ENCODE results near the gene NEK9.

The NEK9 gene

DNA sequence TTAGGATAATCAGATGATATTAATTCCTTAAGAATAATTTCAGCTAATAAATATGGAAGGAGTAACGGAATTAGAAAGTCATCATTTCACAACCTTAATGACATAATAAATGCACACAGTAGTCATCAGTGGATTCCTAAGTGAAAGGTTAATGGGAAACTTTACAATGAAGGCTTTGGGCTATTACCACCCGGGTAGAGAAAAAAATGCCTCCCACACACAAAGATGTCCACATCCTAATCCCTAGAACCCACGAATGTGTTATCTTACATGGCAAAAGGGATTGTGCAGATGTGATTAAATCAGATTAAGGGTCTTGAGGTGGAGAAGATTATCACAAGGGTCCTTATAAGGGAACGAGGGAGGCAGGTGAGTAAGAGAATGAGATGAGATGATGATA lies 43.9 kb upstream of the NEK9 start:
- Histone ChIP-seq H4K20me1 (ENCODE audit: insufficient read depth) (no peaks in the 10 kb centered on the region), H3K4me1 (ENCODE audit: low read depth, poor library complexity, severe bottlenecking) (peaks cover 19% of the 10 kb centered on the region), H3K4me3 (IDR thresholded peaks at IDR 0.05; ENCODE audit: insufficient read depth, low read depth, low read length) (no peak overlapping the region), H3K79me2 (ENCODE audit: insufficient read depth, low read depth) (peaks cover 80% of the 10 kb centered on the region), H3K4me2 (no peak overlapping the region), H3K27ac (no peak overlapping the region), H2AFZ (ENCODE audit: low read depth) (no peak overlapping the region), H3K9ac (no peak overlapping the region), H3K27me3 (ENCODE audit: insufficient read depth, low read depth) (no peaks in the 10 kb centered on the region), H3K36me3 (ENCODE audit: insufficient read depth) (no peaks in the 10 kb centered on the region)
- TF ChIP-seq, protein P1, sequence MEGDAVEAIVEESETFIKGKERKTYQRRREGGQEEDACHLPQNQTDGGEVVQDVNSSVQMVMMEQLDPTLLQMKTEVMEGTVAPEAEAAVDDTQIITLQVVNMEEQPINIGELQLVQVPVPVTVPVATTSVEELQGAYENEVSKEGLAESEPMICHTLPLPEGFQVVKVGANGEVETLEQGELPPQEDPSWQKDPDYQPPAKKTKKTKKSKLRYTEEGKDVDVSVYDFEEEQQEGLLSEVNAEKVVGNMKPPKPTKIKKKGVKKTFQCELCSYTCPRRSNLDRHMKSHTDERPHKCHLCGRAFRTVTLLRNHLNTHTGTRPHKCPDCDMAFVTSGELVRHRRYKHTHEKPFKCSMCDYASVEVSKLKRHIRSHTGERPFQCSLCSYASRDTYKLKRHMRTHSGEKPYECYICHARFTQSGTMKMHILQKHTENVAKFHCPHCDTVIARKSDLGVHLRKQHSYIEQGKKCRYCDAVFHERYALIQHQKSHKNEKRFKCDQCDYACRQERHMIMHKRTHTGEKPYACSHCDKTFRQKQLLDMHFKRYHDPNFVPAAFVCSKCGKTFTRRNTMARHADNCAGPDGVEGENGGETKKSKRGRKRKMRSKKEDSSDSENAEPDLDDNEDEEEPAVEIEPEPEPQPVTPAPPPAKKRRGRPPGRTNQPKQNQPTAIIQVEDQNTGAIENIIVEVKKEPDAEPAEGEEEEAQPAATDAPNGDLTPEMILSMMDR (conservative IDR thresholded peaks at IDR 0.05; ENCODE audit: low read depth, low read length) = no peak

DNA sequence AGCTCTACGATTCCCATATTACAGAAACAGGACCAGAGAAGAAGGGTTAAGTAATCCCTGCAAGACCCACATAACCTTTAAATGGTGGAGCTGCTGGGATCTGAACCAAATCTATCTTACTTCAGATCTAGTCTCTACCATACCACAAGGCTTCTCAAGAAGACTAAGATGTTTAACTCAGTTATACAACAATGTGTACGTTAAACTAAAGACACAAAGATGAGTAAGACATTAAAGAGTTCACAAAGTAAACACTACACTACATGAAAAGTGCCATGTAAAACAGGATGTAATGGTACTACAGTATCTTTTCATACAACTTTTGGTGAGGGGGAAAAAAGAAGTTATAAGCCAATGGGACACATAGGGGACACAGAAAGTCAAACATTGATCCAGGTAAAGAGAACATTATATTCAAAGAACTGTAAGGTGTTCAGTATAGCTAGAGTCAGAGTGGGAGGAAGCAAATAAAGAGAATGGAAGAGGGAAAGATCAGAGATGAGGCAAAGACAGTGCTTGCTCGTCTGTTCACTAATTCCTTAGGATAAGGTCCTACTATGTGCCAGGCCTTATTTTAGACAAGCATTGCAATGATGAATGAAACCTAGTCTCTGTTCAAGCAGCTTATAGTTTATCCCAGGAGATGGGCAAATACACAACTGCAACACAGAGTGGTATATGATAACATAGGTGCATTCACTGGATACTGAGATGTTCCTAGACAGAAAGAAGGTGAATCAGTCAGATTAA lies 41.9 kb upstream of the NEK9 start:
- Histone ChIP-seq H3K9ac (no peak overlapping the region), H3K36me3 (ENCODE audit: insufficient read depth) (no peaks in the 10 kb centered on the region), H3K4me2 (no peak overlapping the region), H2AFZ (ENCODE audit: low read depth) (no peak overlapping the region), H3K79me2 (ENCODE audit: insufficient read depth, low read depth) (peaks cover 61% of the 10 kb centered on the region; the same call in 1 of the 2 replicates), H4K20me1 (ENCODE audit: insufficient read depth) (no peaks in the 10 kb centered on the region), H3K27me3 (ENCODE audit: insufficient read depth, low read depth) (no peaks in the 10 kb centered on the region), H3K4me3 (IDR thresholded peaks at IDR 0.05; ENCODE audit: insufficient read depth, low read depth, low read length) (no peak overlapping the region), H3K4me1 (ENCODE audit: low read depth, poor library complexity, severe bottlenecking) (peaks cover 4% of the 10 kb centered on the region), H3K27ac (no peak overlapping the region)
- TF ChIP-seq, protein P1 (conservative IDR thresholded peaks at IDR 0.05; ENCODE audit: low read depth, low read length) = no peak

DNA sequence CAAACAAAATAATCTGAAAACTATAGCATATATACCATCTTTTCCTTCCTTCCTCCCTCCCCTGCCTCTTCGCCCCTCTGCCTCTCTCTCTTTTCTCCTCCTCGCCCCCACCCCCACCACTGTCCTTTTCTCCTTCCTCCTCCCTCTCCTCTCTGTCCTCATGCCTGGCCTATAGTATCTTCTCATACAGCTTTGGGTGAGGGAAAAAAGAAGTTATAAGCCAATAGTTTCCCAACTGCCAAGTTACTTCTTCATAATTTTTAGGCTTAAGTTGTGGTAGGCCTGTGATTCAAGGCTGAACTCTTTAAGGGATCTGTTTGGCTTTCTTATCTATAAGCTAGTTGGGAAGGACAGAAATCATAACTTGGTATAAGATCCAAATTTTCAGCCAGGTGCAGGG lies 40.5 kb upstream of the NEK9 start:
- Histone ChIP-seq H4K20me1 (ENCODE audit: insufficient read depth) (no peaks in the 10 kb centered on the region), H3K27ac (no peak overlapping the region), H3K36me3 (ENCODE audit: insufficient read depth) (no peaks in the 10 kb centered on the region), H3K4me2 (no peak overlapping the region), H2AFZ (ENCODE audit: low read depth) (no peak overlapping the region), H3K27me3 (ENCODE audit: insufficient read depth, low read depth) (no peaks in the 10 kb centered on the region), H3K79me2 (ENCODE audit: insufficient read depth, low read depth) (peaks cover 49% of the 10 kb centered on the region; the same call in 1 of the 2 replicates), H3K9ac (no peak overlapping the region), H3K4me1 (ENCODE audit: low read depth, poor library complexity, severe bottlenecking) (no peaks in the 10 kb centered on the region), H3K4me3 (IDR thresholded peaks at IDR 0.05; ENCODE audit: insufficient read depth, low read depth, low read length) (no peak overlapping the region)
- TF ChIP-seq, protein P1 (conservative IDR thresholded peaks at IDR 0.05; ENCODE audit: low read depth, low read length) = no peak

DNA sequence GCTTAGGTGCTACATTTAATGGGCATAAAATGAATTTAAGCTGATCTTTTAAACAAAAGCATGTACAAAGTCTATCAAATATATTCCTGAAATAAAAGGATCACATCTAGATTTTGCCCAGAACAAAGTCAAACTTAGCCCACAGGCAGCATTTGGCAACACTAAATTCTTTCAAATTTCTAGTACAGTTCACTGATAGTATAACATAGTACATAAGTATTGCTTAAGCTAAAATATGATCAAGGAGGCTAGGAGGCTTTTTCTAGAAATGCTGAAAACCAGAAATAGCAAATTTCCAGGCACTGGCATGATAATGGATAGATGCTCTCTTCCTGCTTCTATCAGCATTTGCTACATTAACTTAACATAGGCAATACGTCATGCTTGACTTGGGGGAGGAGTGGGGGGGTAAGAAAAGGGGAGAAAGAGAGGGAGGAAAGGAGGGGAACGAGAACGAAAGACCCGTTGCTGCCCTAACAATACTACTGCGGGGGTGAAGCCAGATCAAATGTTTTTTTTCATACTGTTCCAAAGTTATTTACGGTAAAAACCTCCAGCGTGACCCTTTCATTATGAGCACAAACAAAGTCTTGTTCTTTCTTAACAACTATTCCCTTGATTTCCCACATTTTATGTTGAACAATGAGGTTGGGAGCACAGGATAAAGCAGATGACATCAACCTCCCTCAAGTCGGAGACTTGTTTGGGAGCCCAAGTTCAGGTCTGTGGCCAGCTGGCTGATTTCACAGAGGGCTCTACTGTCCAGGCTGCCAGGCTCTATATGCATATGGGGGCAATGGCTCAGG lies 38.9 kb upstream of the NEK9 start:
- Histone ChIP-seq H4K20me1 (ENCODE audit: insufficient read depth) (no peaks in the 10 kb centered on the region), H3K79me2 (ENCODE audit: insufficient read depth, low read depth) (peaks cover 41% of the 10 kb centered on the region; the same call in 1 of the 2 replicates)
- TF ChIP-seq, protein P1 (conservative IDR thresholded peaks at IDR 0.05; ENCODE audit: low read depth, low read length) = no peak

More for the DNA sequence above, 38.9 kb upstream of the NEK9 start:
- H3K4me3 ChIP-seq (IDR thresholded peaks at IDR 0.05; ENCODE audit: insufficient read depth, low read depth, low read length) = no peak overlapping the region
- H3K27me3 ChIP-seq (ENCODE audit: insufficient read depth, low read depth) = no peaks in the 10 kb centered on the region
- no peak overlapping the region for H3K27ac ChIP-seq
- no peaks in the 10 kb centered on the region for H3K36me3 ChIP-seq (ENCODE audit: insufficient read depth)
- no peaks in the 10 kb centered on the region for H3K4me1 ChIP-seq (ENCODE audit: low read depth, poor library complexity, severe bottlenecking)
- no peak overlapping the region for H3K9ac ChIP-seq
- H2AFZ ChIP-seq (ENCODE audit: low read depth) = no peak overlapping the region
- no peak overlapping the region for H3K4me2 ChIP-seq

Measured in KMS-11 (cell line).